Bronchial epithelial cell (primary cell): ENCODE data around the gene SH3TC2. TPM values are rescaled to one million over a fixed set of nuclear protein-coding genes. Genes with fewer than 3 reads are reported as not detected.

ENCODE experiments used
- DNase-seq: peaks from one replicate; pipeline ENCODE4 v3.0.0-alpha.2; 2010; ENCODE audit warnings: low read depth
- FAIRE-seq: peaks from 2 replicates; lab custom pipeline; 2011; peaks lifted over from hg19 to GRCh38; lab: Jason Lieb, UNC
- H3K27me3 ChIP-seq: 2 replicates; pipeline ENCODE4 v1.5.1; 2011; ENCODE audit warnings: low read length; ENCODE audit not compliant: control insufficient read depth, insufficient read depth
- H3K36me3 ChIP-seq: 2 replicates; pipeline ENCODE4 v1.5.1; 2011; ENCODE audit warnings: low read length; ENCODE audit not compliant: control insufficient read depth, insufficient read depth
- H3K4me3 ChIP-seq: 2 replicates; pipeline ENCODE4 v1.5.1; 2011; ENCODE audit warnings: mild to moderate bottlenecking, low read depth, low read length, control low read depth
- total RNA-seq: library from RNA; depleted of rRNA; stranded (reverse); fragments of >200 nt; gene quantifications from 2 replicates; pipeline ENCODE4 v1.2.1, GENCODE V29; 2014
- TF ChIP-seq, protein P1 (sequence below): IDR thresholded peaks from 2 replicates; pipeline ENCODE4 v1.5.1; 2011; ENCODE audit warnings: mild to moderate bottlenecking, moderate library complexity, low read length, control low read depth, inconsistent platforms; ENCODE audit not compliant: insufficient read depth, severe bottlenecking

The SH3TC2 gene
- total RNA-seq, 1 donor from 2014 or later: 4.7 TPM

DNA sequence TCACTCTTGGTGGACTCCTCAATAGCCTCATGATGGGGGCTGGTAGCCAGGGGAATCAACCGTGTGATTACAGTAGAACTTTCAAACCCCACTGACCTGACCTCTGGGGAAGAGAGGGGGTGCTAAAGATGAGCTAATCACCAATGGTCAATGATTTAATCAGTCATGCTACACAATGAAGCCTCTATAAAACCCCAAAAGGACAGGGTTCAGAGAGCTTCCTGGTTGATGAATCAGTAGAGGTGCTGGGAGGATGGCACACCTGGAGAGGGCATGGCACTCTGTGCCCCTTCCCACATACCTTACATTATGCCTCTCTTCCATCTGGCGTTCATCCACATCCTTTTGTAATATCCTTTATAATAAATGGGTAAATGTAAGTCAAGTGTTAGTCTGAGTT, 8.9 kb upstream of the SH3TC2 start:
- TF ChIP-seq, protein P1, sequence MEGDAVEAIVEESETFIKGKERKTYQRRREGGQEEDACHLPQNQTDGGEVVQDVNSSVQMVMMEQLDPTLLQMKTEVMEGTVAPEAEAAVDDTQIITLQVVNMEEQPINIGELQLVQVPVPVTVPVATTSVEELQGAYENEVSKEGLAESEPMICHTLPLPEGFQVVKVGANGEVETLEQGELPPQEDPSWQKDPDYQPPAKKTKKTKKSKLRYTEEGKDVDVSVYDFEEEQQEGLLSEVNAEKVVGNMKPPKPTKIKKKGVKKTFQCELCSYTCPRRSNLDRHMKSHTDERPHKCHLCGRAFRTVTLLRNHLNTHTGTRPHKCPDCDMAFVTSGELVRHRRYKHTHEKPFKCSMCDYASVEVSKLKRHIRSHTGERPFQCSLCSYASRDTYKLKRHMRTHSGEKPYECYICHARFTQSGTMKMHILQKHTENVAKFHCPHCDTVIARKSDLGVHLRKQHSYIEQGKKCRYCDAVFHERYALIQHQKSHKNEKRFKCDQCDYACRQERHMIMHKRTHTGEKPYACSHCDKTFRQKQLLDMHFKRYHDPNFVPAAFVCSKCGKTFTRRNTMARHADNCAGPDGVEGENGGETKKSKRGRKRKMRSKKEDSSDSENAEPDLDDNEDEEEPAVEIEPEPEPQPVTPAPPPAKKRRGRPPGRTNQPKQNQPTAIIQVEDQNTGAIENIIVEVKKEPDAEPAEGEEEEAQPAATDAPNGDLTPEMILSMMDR: no peak
- FAIRE-seq (no peak), DNase-seq (no peak)
- no peaks in the 10 kb centered on the region for H3K27me3 ChIP-seq
- H3K4me3 ChIP-seq: no peak overlapping the region
- no peaks in the 10 kb centered on the region for H3K36me3 ChIP-seq

DNA sequence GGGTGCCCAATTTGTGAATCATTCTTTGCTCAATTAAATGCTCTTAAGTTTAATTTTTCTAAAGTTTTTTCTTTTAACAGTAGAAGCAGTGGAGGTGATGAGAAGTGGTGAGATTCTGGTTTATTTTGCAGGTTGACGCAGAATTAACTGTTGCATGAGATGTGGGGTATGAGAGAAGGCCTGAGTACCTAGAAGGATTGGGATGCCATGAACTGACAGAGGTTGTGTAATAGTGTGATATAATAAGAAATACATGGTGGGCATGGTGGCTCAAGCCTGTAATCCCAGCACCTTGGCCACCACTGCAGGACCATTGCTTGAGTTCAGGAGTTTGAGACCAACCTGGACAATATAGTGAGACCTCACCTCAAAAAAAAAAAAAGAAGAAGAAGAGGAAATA, 8.4 kb upstream of the SH3TC2 start:
- Histone ChIP-seq H3K36me3 (no peaks in the 10 kb centered on the region), H3K4me3 (no peak overlapping the region), H3K27me3 (no peaks in the 10 kb centered on the region)
- FAIRE-seq (no peak), DNase-seq (no peak)
- TF ChIP-seq, protein P1: no peak

DNA sequence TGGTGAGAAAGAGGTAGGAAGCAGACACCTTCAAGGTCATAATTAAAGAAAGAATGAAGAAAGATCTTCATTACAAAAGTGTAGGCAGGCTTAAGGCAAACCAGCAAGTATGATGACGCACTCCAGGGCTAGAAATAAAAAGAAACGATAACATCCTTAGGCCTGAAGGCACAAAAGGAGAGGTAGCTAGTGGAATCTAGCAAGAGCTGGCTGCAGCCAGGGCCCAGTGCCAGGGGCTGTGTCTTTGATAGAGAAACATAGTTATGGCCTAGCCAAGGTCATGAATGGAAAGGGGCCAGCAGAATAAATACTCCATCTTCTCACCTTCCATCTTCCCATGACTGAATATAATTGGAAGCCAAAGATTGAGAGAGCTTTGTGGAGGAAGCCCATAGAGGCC, 6.8 kb upstream of the SH3TC2 start:
- no peaks in the 10 kb centered on the region for H3K36me3 ChIP-seq
- H3K4me3 ChIP-seq: no peak overlapping the region
- no peaks in the 10 kb centered on the region for H3K27me3 ChIP-seq
- FAIRE-seq (peak; percentile 43), DNase-seq (no peak)
- TF ChIP-seq, protein P1: no peak

DNA sequence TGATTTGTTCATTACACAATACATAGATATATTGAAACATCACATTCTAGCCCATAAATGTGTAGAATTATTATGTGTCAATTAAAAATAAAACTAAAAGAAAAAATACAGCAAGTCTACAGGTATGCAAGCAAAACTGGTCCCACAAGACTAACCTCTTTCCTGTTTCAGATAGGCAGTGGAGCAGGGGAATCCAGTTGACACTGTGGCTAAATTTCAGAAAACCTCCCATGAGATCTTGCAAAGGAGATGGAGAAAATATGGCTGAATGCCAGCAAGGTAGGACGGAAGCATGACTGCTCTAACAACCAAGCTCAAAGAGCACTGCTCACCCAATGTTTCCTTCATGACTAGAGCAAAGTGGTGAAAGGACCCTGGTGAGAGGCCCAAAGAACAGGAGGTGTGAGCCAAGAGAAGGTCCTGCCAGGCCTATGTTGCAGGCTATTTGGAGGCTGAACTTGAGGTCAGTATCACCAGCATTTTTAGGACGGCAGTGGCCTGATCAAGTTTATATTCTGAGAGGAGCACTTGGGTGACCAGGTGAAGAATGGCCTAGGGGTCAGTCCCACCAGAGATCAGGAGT, 1.1 kb upstream of the SH3TC2 start:
- Histone ChIP-seq H3K36me3 (no peaks in the 10 kb centered on the region), H3K27me3 (no peaks in the 10 kb centered on the region), H3K4me3 (no peak overlapping the region)
- peak; percentile 55 for DNase-seq
- no peak for FAIRE-seq
- TF ChIP-seq, protein P1: no peak

DNA sequence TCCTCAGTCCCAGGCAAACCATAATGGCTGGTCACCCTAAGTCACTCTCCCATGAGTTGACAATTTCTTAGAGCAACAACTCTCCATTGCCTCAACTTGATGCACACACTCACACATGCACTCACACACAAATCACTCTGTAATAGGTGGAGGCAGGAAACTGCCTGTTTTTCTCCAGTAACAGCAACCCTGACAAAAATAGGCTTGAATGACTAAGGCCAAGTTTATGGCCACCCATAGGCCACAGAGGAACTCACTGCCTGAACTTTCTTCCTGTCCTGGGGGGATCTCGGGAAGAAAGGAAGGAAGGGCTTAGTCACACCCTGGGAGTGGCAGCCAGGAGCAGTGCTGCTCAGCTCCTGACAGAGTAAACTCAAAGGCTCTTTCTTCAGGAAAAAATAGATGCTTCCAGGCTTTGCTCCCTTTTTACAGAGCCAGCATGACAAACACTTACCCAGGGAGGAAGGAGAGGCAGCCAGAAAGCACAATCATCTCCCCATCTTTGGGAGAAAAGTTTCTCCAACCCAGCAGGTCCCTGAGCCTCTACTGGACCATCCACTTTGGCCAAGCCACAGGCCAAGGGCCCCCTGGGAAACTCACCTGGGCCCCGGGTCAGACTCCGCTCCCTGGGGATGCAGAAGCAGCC, 368 bp downstream of the SH3TC2 start:
- TF ChIP-seq, protein P1: no peak
- peak; percentile 97 for DNase-seq
- Histone ChIP-seq H3K36me3 (no peaks in the 10 kb centered on the region), H3K27me3 (no peaks in the 10 kb centered on the region), H3K4me3 (no peak overlapping the region)
- FAIRE-seq: peak; percentile 97
